H54 (cell line): Measurements from ENCODE around the gene TNRC6A.
"Not testable (repeated sequence)": the region's sequence is repeated elsewhere in the genome, so short reads cannot be mapped to it uniquely, and the experiment has no call there.

Experiments
- DNase-seq: peaks from one replicate; pipeline ENCODE4 v3.0.0; 2011; ENCODE audit warnings: low spot score, mixed read lengths; ENCODE audit not compliant: insufficient read length
- FAIRE-seq: peaks from 3 replicates; lab custom pipeline; 2011; peaks lifted over from hg19 to GRCh38; lab: Jason Lieb, UNC
- POLR2A ChIP-seq: IDR thresholded peaks from 2 replicates; pipeline ENCODE4 v1.6.1; 2011; ENCODE audit warnings: low read depth, mild to moderate bottlenecking, low read length

Gene TNRC6A

DNA sequence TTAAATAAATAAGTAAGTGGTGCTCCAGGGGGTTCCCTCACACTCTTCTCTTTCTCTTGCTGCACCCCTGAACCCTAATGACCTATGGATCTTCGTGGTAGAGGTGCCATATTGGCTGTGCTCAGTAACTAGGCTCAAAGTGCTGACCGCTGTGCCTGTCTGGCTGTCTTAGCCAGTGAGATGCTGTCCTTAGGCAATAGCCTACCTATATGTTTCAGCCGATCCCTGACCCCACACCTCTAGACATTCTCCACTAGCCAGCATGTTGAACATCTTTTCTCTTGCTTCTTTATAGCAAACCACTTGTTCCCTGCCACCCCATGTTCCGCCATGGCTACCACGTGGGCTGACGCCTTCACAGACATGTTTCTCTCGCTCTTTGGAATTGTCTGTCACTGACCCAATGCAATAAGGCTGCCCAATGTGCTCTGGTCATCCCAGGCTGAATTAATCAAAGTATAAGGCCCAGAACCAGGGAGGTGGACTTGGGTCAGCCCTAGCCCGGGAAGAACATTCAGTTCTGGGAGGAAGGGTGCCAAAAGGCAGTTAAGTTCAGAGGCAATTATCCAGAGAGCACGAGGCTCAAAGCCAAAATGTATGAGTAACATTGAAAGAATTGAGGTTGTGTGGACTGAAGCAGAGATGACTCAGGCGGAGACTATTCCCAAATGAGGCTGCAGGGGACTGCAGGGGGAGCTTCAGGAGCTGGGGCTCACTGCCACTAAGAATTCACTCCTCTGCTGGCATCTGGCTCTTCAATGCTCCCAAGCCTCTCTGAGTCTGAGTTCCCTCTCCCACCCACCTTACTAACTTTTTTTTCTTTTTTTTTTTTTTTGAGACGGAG lies 28.7 kb upstream of the TNRC6A start:
- no peak for TF ChIP-seq POLR2A
- FAIRE-seq (peak; percentile 80), DNase-seq (peak; percentile 87)

DNA sequence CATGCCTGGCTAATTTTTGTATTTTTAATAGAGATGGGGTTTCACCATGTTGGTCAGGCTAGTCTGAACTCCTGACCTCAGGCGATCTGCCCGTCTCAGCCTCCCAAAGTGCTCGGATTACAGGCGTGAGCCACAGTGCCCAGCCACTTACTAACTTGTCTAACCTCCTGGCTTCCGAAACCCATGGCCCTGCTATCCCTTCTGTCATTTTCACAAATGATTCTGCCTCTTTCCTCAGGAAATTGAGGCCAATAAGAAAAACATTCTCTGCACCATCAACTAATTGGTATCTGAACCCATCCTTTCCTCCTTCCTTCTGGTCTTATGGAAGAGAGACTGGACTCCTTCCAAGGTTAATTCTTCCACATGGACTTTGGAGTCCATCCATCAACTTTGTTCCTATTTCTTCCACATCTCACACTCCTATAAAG lies 27.9 kb upstream of the TNRC6A start:
- FAIRE-seq (no peak), DNase-seq (no peak)
- TF ChIP-seq POLR2A, result no peak

DNA sequence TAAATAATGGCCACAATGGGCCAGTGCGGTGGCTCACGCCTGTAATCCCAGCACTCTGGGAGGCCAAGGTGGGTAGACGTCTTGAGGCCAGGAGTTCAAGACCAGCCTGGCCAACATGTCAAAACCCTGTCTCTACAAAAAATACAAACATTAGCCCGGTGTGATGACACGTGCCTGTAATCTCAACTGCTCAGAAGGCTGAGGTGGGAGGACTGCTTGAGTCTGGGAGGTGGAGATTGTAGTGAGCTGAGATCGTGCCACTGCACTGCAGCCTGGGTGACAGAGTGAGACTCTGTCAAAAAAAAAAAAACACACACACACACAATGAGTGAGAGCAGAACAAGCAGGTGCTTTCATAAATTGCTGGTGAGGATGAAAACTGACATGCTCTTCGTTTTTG lies 21.7 kb upstream of the TNRC6A start:
- not testable (repeated sequence) for FAIRE-seq, DNase-seq

DNA sequence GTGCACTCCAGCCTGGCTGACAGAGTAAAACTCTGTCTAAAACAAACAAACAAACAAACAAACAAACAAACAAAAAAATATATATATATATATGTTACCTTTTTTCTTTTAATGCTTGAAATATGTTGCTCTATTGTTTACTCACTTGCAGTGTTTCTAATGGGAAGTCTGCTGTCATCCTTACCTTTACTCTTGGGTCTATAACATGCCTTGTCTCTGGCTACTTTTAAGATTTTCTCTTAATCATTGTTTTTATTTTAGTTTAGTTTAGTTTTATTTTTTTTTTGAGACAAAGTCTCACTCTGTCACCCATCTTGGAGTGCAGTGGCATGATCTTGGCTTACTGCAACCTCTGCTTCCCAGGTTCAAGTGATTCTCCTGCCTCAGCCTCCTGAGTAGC lies 16.1 kb upstream of the TNRC6A start:
- FAIRE-seq, result no peak
- DNase-seq, result no peak
- no peak for TF ChIP-seq POLR2A

DNA sequence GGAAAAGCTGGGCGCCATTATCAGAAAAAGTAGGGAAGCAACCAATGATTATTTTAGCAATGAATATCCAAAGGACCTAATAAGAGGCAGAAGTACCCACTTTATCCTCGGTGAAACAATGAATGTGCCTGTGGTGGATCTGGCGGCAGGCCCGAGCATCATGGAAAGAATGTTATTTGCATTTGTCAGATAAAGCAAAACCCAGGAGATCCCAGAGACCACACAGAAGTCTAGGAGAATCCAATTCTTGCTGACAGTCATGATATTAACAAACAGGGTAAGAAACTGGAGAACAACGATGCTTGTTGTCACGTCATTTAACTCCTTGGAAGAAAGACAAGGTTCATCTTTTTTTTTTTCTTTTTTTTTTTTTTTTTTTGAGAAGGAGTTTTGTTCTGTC lies 12.0 kb upstream of the TNRC6A start:
- no peak for DNase-seq
- TF ChIP-seq POLR2A, result no peak
- no peak for FAIRE-seq

DNA sequence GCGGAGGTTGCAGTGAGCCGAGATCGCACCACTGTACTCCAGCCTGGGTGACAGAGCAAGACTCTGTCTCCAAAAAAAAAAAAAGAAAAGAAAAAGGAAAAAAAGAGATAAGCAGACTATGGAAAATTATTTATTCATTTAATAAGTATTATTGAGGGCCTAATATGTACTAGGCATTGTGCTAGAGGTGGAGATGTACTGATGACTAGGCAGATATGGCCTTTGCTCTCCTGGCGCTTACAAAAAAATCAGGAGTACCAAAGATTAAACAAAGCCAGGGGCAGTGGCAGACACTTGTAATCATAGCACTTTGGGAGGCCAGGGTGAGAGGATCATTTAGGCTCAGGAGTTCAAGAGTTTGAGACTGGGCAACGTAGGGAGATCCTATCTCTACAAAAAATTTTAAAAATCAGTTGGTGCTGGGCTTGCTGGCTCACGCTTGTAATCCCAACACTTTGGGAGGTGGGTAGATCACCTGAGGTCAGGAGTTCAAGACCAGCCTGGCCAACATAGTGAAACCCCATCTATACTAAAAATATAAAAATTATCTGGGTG lies 10.4 kb upstream of the TNRC6A start:
- no peak for TF ChIP-seq POLR2A
- FAIRE-seq (no peak), DNase-seq (no peak)

DNA sequence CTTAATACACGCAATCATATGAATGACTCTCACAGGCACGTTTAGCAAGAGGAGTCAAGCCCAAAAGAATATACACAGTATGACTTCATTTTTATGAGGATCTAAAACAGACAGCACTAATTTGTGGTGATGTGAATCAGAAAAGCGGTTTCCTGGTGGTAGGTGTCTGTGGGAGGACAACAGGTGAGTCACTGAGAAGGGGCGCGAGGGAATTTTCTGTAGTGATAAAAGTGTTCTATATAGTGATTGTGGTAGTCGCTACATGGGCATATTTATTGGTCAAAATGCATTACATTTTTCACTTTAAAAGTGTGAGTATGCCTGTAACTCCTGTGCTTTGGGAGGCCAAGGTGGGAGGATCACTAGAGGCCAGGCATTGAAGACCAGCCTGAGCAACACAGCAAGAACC lies 7.6 kb upstream of the TNRC6A start:
- TF ChIP-seq POLR2A, result no peak
- DNase-seq (no peak), FAIRE-seq (no peak)

DNA sequence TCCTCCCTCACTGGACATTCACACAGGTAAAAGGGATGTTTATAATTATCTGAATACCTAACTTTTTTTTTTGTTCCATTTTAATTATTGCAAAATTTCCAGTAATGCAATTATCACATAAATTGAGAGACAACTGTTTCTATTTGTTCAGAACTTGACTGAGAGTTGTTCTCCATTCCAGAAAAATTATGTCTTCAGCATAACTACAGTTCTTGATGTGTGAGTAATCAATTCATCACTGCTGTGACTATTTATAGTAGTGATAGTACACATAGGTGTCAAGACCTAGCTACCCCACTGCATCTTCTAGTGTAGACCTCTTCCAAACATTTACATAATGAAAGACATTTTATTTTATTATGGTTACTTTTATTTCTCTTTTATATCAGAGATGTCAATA lies 5.8 kb upstream of the TNRC6A start:
- no peak for DNase-seq
- FAIRE-seq, result no peak
- no peak for TF ChIP-seq POLR2A

DNA sequence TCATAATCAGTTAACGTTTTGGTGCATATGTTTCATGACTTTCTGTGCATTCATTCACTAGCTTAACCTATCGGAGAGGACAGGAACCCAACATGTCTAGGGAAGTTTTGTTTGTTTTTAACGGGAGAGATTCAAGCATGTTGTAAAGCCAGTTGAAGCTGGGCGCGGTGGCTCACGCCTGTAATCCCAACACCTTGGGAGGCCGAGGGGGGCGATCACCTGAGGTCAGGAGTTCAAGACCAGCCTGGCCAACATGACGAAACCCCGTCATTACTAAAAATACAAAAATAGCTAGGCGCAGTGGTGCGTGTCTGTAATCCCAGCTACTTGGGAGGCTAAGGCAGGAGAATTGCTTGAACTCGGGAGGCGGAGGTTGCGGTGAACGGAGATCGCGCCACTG lies 1.4 kb upstream of the TNRC6A start:
- TF ChIP-seq POLR2A, result no peak
- DNase-seq, result no peak
- no peak for FAIRE-seq

DNA sequence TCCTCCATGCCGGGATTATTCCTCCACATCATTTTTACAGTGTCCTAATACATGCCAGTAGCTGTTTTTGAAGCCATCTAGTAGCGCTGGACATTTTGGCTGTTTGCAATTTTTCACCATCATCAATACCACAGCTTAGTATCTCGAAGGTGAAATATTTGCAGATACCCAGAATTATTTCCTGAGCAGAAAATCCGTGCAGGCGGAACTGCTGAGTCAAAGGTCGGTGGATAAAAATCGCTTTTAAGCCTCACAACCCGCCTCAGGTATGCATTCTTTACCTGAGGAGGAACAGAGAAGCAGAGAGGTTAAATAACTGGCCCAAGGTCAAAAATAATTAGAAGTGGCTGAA lies 584 bp upstream of the TNRC6A start:
- FAIRE-seq, result no peak
- TF ChIP-seq POLR2A, result no peak
- no peak for DNase-seq

DNA sequence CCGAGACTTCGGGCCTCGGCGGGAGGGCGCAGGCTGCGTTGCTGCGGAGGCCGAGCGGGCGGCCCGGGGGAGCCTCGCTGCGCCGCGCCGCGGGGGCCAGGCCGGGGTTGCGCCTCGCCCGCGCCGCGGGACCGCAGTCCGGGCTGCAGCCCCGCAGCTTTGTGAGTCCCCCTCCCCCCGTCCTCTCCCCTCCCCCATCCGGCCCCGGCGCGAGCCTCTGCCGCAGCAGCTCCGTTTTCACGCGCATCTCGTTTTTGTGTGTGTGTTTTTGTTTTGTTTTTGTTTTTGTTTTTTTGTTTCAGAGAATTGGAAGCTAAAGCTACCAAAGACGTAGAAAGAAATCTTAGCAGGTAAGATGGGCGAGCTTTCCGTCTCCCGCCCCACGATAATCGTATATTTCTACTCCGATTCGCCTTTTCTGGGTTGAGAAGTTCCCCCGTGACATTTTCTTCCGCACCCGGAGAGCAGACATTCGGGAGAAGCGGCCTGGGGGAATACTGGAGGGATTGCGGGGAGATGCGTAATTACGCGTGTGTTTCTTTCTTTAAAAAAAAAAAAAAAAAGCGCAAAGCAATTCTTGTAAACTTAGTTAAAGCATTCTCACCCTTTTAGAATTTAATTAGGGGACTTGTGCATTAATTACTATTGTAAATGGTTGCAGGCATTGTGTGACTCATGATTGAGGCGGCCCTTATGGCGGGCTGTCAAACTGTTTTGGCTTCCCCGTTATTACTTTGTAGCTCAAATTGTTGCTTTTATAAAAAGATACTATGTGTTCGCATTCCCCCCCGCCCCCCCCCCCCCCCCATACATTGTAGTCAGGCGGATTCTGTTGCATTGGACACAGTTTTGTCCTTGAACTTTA lies 732 bp downstream of the TNRC6A start:
- FAIRE-seq (no peak), DNase-seq (no peak)
- TF ChIP-seq POLR2A, result no peak

DNA sequence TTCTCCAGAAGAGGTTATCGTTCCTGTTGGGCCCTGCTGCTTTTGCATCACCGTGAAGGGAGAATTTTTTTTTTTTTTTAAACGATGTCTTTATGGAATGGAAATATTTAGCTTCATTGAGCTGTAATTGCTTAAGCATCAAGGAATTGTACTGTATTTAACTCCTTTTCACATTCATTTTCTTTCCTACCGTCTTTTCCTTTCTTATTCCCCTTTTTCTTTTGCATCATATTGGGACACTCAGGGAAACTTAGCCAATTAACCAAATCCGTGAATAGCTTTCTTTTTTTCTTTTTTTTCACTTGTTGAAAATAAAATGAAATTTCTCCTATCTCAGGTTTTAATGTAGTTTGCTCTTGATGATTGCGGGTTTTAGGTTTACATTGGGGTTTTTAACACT lies 1.5 kb downstream of the TNRC6A start:
- DNase-seq (no peak), FAIRE-seq (no peak)
- TF ChIP-seq POLR2A, result no peak

DNA sequence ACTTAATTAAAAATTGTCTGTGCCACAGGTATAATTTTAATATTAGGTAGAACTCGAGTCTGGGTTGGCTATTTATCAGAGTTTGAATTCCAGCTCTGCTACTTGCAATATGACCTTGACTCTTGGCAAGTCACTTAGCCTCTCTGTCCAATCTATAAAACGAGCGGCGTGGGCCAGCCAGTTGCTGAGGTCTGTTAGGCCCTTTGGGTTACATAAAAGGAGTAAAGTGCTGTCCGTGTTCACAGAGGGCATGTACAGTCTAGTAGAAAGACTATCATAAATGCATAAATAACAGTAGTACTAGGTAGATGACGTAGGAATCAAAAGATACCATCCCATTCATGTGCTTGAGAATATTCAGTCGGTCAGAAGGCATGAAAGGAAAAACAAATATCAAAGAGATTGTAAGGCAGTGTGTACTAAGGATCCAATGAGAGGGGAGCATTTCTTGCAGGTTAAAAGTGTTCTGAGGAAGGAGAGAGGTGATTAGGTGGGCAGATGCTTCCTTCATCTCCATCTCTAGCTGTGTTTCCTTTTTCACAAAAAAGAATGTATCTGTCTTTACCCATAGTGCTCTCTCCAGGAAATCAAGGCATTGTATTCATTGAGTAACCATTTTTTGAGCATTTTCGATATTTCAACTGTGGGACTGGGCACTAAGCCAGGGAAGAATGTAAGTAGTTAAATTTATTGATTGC lies 2.4 kb downstream of the TNRC6A start:
- DNase-seq (no peak), FAIRE-seq (no peak)
- TF ChIP-seq POLR2A, result no peak

DNA sequence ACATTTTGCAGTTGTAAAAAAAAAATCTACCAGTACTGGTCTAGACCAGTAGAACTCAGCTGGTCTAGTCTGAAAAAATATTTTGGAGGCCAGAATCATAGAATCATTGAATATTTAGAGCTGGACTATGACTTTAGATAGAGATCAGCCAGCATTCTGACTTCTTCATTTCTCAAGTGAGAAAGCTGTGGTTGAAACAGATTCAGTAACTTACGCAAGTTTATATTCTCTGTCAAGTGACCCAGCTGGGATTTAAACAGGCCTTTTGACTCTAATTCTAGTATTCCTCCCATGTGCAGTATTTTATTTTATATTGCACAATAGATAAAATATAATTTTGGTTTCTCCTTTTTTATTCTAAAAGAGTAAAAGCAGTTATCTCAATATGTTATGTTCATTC lies 4.9 kb downstream of the TNRC6A start:
- FAIRE-seq (no peak), DNase-seq (no peak)
- no peak for TF ChIP-seq POLR2A
